SK-N-SH (cell line): ENCODE data around the gene C11orf42.

ENCODE experiments used
- CTCF ChIP-seq: fragments of 200-600 bp; sonication (generic); IDR thresholded peaks from 2 replicates; pipeline ENCODE4 v1.6.1; 2017; ENCODE audit warnings: antibody characterized with exemption, mild to moderate bottlenecking, moderate library complexity
- GABPA ChIP-seq: IDR thresholded peaks from 2 replicates; pipeline ENCODE4 v1.4.0; 2012; ENCODE audit warnings: low read depth, mild to moderate bottlenecking
- MXI1 ChIP-seq: IDR thresholded peaks from 2 replicates; pipeline ENCODE4 v1.6.1; 2012; ENCODE audit warnings: mild to moderate bottlenecking, low read depth, low read length, improper control_type of control experiment
- NFIC ChIP-seq: IDR thresholded peaks from 2 replicates; pipeline ENCODE4 v1.4.0; 2012; ENCODE audit warnings: borderline replicate concordance
- RCOR1 ChIP-seq: fragments of 150-350 bp; IDR thresholded peaks from 2 replicates; pipeline ENCODE4 v1.6.1; 2017; ENCODE audit warnings: antibody characterized with exemption, low read length

- TF ChIP-seq CTCF (no peak), NFIC (no peak), GABPA (no peak), RCOR1 (no peak), MXI1 (no peak)
Measured at GRCh38 chr11:6245536-6245935, 40.2 kb downstream of the C11orf42 start.
